Measurements from ENCODE around the gene LCTL.

LCTL gene

GRCh38 chr15:66565741-66566144 lies at the start of gene LCTL:
TSS of gene LCTL (minus strand) at chr15:66565998. CDS start at chr15:66565365, 633 bp downstream.
- no peak for DNase-seq

- DNase-seq = no peak
These were observed 49.4 kb upstream of the LCTL start for GRCh38 chr15:66614951-66615760.

- no peak for DNase-seq
These were observed 48.7 kb upstream of the LCTL start for GRCh38 chr15:66614456-66614855.

- DNase-seq = no peak
These were observed 47.9 kb upstream of the LCTL start for GRCh38 chr15:66613743-66614142.

GRCh38 chr15:66611257-66612053 lies 45.7 kb upstream of the LCTL start:
- no peak for DNase-seq

GRCh38 chr15:66609876-66610275 lies 44.1 kb upstream of the LCTL start:
- no peak for DNase-seq

- no peak for DNase-seq
These were observed 43.1 kb upstream of the LCTL start for GRCh38 chr15:66608881-66609280.

GRCh38 chr15:66608159-66608558 lies 42.4 kb upstream of the LCTL start:
- no peak for DNase-seq

- peak; percentile 13 for DNase-seq
These were observed 37.7 kb upstream of the LCTL start for GRCh38 chr15:66603301-66604179.

- no peak for DNase-seq
These were observed 35.7 kb upstream of the LCTL start for GRCh38 chr15:66601521-66601920.

- DNase-seq = no peak
These were observed 34.4 kb upstream of the LCTL start for GRCh38 chr15:66600240-66600627.

- no peak for DNase-seq
These were observed 33.9 kb upstream of the LCTL start for GRCh38 chr15:66599536-66600239.

- no peak for DNase-seq
These were observed 32.5 kb upstream of the LCTL start for GRCh38 chr15:66598095-66598815.

GRCh38 chr15:66595931-66596545 lies 30.2 kb upstream of the LCTL start:
- no peak for DNase-seq

GRCh38 chr15:66595332-66595731 lies 29.5 kb upstream of the LCTL start:
- no peak for DNase-seq

GRCh38 chr15:66594836-66595235 lies 29.0 kb upstream of the LCTL start:
- DNase-seq = no peak

GRCh38 chr15:66594344-66594743 lies 28.5 kb upstream of the LCTL start:
- DNase-seq = no peak

- DNase-seq = no peak
These were observed 27.5 kb upstream of the LCTL start for GRCh38 chr15:66593219-66593780.

- DNase-seq = no peak
These were observed 26.9 kb upstream of the LCTL start for GRCh38 chr15:66592505-66593218.

GRCh38 chr15:66591322-66591862 lies 25.6 kb upstream of the LCTL start:
- DNase-seq = no peak

Measured in NCI-H748 treated with DMSO at 0.1 percent for 48 hours (cell line).